IPS-NIHi11 (cell line): ENCODE data around the gene DOCK4.
A peak's percentile ranks its signal among the peaks of the same experiment; 100 is the strongest.

Source experiments
- DNase-seq: peaks from one replicate; pipeline ENCODE4 v3.0.0; 2012; ENCODE audit warnings: mixed read lengths, low spot score

Gene DOCK4

DNA sequence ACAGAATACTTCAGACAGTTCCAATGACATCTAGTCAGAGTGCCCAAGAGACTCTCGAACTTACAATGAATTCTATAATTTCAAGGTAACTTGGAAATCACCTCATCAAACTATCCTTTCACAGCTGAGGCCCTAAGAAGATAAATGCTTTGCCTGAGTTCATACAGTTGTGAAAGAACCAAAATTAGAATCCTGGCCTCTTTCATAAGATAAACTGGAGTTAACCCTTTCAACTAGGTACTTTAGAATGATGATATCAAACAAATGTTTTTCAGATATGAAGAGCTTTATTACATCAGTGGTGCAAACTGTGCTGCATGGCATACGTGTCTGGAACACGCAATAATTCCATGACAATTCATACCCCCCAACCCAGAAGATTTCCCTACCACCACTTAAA, 17.9 kb downstream of the DOCK4 start:
- no peak for DNase-seq

DNA sequence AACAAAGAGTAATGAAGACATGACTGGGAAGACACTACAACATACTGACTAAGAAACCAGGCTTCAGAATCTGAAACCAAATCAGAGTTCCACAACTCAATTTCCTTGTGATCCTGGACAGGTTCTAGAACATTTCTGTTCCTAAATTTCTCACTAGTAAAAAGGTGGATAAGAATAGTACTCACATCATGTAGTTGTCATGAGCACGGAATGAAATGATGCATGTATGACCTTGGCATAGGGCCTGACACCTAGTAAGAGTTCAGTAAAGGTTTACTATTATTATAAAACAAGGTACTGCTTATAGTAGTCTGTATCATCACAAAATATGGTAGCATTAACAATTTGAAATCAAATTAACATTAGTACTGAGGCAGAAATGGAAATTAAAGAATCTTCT, 19.9 kb downstream of the DOCK4 start:
- DNase-seq = no peak

DNA sequence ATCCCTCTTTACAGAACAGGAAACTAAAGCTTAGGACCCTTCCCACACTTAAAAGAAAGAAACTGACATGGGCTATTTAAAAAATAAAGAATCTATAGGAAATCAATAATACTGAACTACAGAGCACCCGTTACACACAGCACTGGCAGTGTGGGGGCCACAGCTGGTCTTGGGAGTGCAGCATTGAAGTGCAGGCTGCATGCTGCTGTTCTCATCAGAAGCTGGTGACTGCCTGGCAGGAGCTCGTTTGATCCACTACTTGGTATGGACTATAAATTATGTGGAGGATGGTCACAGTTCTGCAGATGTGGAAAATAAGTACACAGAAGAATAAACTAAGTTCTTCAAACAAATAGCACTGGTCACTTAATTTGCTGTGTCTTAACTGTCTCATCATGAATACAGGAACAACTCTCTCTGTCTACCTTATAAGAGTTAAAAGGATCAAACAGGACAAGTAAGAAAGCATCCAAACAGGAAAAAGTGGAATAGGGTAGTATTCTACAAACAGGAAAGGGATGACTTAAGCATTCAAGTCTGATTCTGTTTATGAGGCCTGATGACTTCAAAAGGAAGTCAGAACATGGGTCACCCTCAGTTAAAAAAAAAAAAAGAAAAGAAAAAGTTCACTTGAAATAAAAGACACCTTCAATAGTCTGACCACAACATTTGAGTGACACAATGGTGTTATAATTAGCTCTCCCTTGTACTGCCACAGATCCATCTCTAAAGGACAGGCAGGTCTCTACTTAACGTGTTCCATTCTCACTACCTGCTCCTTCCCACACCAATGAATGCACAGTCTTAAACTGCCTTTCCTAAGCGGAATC, 21.0 kb downstream of the DOCK4 start:
- DNase-seq = no peak

DNA sequence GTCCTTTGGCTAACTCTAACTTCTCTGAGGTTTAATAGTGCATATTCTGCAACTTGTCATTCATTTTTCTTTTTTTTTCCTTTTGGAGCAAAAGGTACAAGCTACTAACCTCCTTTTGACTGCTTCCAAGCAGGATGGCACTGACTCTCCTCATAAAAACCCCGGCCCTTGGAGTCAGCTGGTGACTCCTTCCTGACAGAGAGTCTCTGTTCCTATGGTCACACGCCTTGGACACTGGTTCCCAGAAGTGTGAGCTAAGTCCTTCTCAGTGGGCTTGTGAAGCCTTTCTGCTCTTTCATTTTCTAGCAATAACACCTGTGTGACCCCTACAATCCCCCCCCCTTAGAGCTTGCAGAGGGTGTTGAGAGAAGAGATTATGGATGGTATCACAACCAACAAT, 21.7 kb downstream of the DOCK4 start:
- no peak for DNase-seq

DNA sequence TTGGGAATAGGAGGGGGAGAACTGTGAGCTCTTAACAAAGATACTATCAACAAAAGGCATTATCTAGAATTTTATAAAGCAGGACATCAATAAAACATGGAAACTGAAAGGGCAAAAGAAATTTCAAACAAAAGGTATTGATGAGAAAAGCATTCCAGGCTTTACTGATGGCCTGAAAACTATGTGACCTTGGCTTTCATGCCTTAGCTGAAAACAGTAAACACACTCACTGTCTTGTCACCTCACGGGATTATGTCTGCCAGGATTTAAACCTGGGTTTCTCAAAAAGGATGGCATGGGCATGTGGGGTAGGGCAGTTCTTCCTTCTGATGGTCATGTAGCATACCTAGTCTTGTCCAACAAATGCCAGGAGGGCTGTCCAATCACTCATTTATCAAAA, 22.9 kb downstream of the DOCK4 start:
- no peak for DNase-seq

DNA sequence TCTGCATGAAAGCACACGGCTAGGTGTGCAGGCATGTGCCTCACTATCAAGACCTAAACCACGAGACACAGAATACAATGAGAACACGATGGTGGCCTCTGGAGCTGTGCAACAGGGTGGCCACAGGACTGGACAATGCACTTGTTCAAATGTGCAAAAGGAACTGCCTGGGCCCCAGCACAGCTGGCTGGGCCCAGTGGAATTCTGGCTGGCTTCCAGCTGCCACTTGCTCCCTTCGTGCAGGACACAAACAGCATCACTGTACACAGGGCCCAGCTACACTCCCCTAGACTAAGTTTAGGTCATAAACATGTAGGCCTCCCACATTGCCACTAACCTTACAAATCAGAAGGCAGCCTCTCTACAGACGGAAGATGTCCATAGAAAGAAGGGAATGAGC, 23.4 kb downstream of the DOCK4 start:
- no peak for DNase-seq

DNA sequence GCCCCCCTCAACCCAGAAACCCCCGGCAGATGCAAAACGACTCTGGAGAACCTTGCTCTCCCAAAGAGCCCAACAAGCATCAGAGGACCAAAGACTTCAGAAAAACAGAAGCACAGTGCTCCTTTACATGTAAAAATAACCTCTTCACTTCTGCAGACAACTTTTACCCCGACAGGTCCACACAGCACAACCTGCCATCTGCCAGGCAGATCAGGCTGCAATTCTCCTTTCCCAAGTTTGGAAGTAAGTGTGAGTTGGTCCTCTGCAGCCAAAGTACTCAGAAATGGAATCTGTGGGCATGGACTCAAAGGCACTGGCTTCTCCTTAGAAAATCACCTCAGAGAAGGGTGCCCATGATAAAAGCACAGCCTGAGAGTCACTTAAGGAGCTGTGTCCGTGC, 26.0 kb downstream of the DOCK4 start:
- no peak for DNase-seq

DNA sequence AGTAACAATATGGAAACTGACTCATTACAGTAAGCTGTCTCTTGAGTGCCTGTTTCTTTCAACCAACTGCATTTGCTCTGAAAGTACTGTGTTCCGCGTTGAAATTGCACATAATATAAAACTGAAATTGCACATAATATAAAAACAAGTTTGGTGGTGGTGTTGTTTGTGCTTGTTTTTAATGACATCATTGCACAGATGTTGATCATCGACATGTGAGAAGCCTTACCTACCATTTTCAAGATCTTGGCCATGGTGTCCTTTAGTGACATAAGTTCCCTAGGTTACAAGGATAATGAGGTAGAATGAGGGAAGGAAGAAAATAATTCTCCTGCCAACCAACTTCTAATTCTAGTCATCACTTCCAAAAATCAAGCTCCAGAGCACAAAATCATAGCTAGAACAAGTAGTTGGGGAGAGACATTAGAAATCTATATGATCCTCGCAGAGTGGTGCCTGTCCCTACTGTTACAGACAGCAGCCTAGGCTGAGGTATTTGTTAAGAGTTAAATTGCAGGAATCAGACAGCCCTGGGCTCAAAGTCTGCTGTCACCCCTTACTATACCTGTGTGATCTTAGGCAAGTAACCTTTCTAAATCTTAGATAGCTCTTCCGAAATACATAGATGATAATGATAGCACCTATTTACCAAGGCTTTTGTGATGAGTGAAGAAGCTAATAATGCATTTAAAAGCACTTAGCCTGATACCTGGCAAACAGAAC, 29.3 kb downstream of the DOCK4 start:
- no peak for DNase-seq

DNA sequence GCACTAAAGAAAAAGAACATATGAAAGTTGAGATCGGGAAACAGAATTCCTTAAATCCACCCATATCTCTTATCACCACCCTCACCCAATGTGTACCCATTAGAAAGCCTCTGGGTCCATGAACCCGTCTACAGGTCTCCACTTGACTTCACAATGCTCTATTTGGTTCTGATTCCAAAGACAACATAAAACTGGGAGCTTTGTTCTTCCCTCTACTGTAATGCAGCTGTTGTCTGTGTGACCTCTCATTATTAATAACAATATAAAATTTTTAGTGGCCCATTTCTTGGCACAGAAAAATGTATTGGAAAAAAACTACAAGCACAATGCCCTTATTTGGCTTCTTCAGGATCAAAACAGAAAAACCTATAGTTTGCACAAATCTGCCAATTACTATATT, 30.0 kb downstream of the DOCK4 start:
- DNase-seq = no peak

DNA sequence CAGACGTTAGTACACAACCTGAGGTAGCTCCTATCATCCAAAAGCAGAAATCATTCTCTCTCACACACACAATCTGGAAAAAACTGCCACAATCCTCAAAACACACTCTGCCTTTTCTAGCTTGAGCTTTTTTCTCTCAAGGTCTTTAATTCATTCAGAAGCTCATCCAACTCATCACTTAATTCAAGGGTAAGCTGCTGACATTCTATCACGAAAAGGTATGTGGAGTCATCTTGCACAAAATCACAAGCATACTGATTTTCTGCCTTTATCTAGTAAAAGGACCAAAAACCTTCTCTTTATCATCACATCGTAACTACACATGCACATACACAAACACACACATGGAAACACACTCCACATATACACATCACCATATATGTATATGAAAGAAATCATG, 32.0 kb downstream of the DOCK4 start:
- no peak for DNase-seq

DNA sequence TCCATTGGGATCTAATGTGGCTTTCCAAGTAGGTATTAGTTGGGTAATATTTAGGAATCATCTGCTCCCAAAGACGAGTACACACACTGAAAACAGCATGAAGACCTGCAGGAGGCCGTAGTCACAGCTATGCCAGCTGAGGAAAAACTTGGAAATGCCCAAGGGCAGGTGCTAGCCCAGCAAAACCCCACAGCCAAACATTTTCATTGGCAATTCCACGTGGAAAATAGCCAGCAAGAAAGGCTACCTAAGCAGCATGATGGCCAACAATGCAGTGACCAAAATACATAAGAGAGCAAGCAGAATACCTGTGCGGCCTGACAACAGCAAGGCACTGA, 32.7 kb downstream of the DOCK4 start:
- no peak for DNase-seq

DNA sequence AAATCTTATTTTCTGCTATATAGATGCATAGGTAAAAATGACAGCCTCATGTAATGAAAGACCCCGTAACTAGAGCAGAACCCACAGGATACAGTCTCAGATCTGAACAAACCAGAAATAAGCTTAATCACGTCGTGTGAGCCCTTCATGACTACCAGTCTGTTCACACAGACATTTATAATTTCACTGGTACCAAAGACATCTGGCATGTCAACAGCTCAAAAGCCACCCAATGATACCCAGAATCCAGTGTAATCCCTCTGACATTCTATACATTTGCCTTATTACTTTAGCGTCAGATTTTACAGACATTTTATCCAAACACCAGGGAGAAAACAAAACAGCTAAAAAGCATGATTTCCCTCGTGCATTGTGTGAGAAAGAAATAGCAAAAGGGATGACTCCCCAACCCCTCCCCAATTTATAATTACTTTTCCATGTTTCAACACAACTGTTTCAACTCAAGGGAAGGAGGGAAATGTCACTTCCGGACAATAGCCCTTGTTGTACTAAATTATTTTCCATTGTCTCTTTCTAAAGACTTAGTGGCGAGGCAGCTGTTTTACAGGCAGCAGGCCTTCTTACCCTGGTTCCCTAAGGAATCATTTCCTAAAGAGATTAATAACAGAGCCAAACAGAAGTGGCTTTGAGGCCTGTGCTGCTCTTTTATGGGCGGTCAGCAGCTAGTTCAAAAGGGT, 33.2 kb downstream of the DOCK4 start:
- no peak for DNase-seq

DNA sequence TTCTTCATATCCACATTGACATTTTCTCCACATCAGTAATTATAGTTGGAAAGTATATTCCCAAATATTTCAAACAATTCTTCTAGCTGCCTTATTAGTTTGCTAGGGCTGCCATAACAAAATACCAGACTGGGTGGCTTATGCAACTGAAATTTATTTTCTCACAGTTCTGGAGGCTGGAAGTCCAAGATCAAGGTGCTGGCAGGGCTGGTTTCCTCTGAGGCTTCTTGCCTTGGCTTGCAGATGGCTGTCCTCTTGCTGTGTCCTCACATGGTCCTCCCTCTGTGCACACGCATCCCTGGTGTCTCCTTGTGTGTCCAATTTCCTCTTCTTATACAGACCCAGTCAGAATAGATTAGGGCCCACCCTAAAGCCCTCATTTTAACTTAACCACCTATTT, 34.5 kb downstream of the DOCK4 start:
- no peak for DNase-seq

DNA sequence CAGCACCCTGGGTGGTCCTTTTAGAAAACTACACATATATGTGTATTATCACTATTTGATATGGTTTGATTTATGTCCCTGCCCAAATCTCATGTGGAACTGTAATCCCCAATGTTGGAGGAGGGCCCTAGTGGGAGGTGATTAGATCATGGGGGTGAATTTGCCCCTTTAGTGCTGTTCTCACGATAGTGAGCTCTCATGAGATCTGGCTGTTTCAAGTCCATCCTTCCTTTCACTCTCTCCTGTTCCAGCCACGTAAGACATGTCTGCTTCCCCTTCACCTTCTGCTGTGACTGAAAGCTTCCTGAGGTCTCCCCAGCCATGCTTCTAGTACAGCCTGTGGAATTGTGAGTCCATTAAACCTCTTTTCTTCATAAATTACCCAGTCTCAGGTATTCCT, 37.3 kb downstream of the DOCK4 start:
- no peak for DNase-seq

DNA sequence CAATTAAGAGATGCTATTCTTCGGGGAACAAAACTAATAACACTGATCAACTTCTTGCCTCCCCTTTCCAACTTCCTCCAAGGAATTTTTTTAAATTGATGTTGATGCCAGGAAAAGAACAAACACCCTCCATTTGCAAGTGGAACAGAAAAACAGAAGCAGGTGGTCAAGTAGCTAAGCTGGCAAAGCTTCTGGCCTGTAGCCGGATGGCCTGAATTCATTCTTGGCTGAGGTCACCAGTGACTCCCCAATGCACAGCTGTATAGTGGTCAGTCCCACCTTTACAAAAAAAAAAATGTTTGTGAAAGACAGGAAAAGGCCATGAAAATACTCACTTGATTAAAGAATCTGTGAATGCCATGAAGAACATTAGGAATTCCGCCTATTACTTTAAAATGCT, 39.1 kb downstream of the DOCK4 start:
- no peak for DNase-seq

DNA sequence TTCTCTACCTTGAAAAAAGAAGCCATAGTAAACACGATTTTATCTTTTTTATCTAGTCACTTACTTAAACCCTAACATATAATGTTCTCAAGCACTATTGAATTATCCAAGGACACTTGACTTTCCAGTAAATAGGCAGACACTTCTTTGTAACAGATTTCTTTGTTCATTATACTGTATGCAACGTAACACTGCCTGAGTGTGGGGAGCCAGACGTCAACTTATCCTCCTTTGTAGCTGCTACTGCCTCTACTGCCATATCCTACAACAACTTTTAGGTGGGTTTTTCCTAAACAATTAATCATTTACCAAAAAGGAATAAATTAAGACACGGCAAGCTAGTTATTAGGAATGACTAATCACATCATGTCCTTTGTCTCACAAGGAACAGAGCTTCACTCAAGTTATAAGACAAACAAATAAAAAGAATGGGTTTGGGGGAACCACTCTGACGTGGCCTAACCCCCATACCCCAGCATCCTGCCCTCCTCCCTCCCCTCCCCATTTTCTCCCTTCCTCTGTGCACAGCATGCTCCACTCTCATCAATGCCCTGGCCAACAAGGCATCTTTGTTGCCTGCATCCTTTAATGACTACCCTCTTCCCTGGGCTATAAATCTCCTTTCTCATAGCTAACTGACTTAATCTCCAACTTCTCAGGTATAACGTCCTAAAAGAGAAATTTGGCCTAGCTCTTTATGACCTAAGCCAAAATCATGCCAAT, 43.3 kb downstream of the DOCK4 start:
- DNase-seq = no peak

DNA sequence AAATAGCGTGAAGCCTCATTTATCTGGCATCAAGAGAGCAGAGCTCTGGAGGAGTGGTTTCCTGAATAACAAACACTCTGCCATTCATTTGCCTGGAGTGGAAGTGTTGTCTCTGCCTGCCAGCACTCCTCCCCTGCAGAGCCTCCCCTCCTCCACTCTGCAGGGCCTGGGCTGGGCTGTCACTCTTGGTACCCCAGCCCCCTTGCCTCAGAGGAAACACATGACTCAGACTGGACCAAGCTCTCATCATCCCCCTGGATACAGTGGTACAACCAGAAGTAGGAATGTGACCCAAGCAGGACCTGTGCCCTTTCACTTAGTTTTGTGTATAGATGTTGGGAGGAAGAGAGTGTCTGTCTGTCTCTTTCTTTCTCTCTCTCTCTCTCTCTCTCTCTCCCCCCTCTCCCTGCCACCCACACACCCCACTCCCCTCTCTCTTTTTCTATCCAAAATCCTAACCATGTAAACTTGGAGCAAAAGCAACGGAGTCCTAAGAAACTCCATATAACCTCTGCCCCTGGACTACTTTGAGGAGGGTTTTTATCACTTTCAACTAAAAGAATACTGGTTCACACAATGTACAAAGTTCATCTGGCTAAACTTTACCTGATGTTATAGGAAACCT, 43.9 kb downstream of the DOCK4 start:
- peak; percentile 77 for DNase-seq

DNA sequence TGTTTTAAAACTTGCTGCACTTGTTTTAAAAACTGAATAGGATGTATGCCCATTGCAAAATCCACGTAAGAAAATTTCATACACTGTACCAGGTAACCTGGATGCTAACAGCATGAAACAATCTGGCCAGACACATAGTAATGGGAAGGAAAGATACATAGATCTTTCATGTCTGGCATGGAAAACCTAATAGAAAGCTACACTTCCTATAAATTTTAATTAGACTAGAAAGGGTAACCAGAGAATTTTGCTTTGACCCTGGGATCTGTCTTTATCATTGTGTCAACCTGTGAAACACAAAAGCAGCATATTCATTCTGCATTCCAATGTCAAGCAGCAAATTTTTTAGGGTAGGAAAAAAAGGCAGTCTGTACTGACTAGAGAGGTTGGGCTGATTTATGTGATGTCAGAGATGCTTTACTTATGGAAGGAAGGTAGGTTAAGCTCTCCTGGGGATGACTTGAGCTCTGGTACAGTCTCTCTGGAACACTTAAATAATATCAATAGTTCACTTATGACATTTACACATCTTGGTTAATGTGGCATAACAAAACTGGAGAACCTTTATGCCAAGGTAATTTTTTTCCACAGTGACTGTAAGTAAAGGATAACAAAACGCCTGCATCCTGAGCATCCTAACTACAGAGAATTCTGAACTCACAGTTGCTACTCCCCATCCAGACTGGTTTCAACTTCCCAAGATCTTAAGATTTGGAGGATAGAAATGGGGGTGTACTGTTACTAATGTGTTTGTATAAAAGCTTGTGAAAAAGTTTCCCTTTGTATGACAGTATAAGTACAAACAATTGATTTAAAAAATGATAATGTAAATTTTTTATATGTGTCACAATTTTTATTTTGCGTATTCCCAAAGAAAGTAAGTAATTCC, 44.7 kb downstream of the DOCK4 start:
- no peak for DNase-seq

DNA sequence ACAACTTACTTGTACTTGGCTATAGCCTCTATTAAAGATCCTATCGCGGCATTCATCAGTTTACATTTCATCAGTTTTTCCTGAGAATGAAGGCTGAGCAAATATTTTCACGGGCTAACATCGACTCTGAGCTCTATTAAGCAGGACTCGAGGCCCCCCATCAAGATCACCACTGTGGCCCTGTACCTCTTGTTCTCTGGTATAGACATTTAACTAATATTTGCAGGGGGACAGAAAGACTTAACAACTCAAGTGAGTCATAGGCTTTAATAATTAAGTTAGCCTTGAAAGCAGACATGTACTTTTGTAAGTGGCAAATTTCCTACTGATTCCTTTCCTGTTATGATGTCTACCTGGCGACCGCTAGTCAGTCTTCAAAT, 45.4 kb downstream of the DOCK4 start:
- DNase-seq = no peak

DNA sequence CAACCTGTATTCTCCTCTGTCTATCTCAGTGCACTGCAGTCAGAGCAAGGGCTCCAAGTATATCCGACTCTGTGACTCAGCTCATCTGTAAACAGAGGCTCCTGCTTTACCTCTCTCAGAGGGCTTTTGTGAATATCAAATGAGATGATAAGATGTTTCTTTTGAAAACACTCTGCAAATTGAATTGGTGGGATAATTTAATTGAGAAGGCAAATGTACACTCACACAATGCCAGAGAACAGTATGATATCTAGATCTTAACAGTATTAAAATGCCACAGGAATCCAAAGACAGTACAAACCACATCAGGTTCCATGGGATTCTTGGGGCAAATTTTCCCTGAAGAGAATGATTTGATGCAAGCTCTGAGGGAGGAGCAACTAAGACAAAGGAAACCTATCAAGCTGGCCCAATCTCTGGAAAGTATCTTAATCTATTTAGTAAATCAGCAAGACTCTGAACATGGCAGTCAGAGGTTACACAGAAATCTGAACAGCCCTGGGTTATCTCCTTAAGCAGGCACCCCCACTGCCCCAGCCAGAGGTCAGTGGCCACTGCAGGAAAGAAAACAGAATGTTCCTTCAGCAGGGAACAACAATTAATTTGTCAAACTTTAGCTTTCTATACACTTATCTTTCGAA, 45.9 kb downstream of the DOCK4 start:
- no peak for DNase-seq

DNA sequence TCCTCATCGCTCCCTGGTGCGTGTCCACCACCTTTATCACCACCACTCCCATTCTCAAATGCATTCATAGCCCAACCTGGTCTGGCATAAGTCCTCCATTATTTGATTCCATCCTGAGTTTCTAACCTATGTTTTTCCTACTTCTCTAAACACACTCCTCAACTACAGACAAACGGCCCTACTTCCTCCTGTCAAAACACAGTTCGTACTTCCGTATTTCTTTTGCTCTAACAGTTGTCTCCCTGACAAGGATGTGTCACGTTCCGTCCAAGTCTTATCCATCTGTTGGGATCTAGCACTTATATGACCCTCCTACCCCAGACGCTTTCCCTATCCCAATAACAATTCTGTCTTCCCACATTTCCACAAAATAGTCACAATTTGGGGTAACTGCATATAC, 46.8 kb downstream of the DOCK4 start:
- no peak for DNase-seq
